Measurements from ENCODE around the gene SERPINI1. TPM values are rescaled to one million over a fixed set of nuclear protein-coding genes. Genes with fewer than 3 reads are reported as not detected.

The SERPINI1 gene
- 10 to 100 TPM; 35.3 to 61.8 (median 47.0) TPM for polyA plus RNA-seq (ENCODE audit: low read depth in 6 of 6)

GRCh38 chr3:167735233-167736138 lies at the start of gene SERPINI1:
SERPINI1 (plus strand) TSS chr3:167735721; CDS start chr3:167789129, 53,408 bp downstream.
- H3K4me3 Mint-ChIP-seq = no peak within 1 kb of the TSS
- H3K27ac Mint-ChIP-seq = peak within 1 kb of the TSS in 1 of 6 donors; percentile 2
- H3K9me3 Mint-ChIP-seq = no peaks in the 10 kb centered on the region
- no peaks in the 10 kb centered on the region for H3K36me3 Mint-ChIP-seq
- H3K4me1 Mint-ChIP-seq = peaks cover 20 to 37% (median 28%) of the 10 kb centered on the region in 3 donors
- no peaks in the 10 kb centered on the region for H3K27me3 Mint-ChIP-seq
- peak; percentile 47 to 51 for ATAC-seq (ENCODE audit: low read depth in 2 of 2)
- DNase-seq = peak; percentile 83

DNA sequence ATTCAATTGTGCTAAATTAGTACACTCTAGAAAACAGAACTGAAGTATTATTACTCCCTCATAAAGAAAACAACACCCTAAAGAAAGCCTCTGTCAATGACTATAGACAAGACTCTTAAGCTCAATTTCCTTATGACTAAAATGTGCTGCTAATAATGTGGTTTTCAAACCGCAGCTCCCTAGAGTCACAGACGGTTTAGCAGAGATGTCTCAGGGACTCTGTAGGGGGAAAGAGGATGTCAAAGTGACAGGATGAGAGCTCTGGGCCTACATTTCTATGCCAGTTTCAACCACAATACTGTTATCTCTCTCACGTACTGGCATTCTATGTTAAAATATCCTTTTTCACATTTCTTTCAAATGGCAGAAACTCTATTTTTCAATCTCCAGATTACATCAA lies 44.2 kb upstream of the SERPINI1 start:
- H3K9me3 Mint-ChIP-seq = no peaks in the 10 kb centered on the region
- DNase-seq (peak; percentile 49), ATAC-seq (ENCODE audit: low read depth in 2 of 2) (peak; percentile 99)
- peaks cover 27 to 39% of the 10 kb centered on the region in 2 donors for H3K36me3 Mint-ChIP-seq
- no peaks in the 10 kb centered on the region for H3K27me3 Mint-ChIP-seq
- peaks cover 14 to 26% (median 20%) of the 10 kb centered on the region in 3 donors for H3K4me1 Mint-ChIP-seq
- H3K4me3 Mint-ChIP-seq = peak overlapping the region in 3 of 8 donors; percentile 3 to 6 (median 5)
- H3K27ac Mint-ChIP-seq = peak overlapping the region in 4 of 6 donors; percentile 53 to 72 (median 60)

GRCh38 chr3:167694121-167694520 lies 41.4 kb upstream of the SERPINI1 start:
- Mint-ChIP-seq H3K4me1 (peaks cover 19 to 26% (median 20%) of the 10 kb centered on the region in 3 donors), H3K27ac (peak overlapping the region in 3 of 6 donors; percentile 13 to 73 (median 63)), H3K9me3 (no peaks in the 10 kb centered on the region), H3K36me3 (peaks cover 30 to 37% of the 10 kb centered on the region in 2 donors), H3K27me3 (no peaks in the 10 kb centered on the region), H3K4me3 (no peak overlapping the region)
- no peak for DNase-seq
- no peak for ATAC-seq (ENCODE audit: low read depth in 2 of 2)

DNA sequence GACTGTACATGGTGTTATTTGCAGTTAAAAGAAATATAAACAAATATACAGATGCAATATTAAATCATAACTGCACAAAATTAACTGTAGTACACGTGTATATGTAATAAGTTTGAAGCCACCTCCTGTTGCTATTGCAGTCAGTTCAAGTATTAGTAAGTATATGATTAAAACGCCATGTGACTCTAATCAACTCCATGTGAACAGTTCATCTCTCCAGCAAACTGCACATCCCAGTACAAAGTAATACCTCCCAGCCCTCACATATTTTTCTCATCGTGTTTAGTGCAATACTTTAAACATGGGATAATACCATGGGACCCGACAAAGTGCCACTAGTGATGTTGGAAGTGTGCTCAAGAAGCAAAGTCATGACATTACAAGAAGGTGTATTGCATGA lies 35.5 kb upstream of the SERPINI1 start:
- no peak overlapping the region for H3K4me3 Mint-ChIP-seq
- H3K36me3 Mint-ChIP-seq = peaks cover 15 to 19% of the 10 kb centered on the region in 2 donors
- peaks cover 0 to 4% (median 0%) of the 10 kb centered on the region in 3 donors for H3K4me1 Mint-ChIP-seq
- no peaks in the 10 kb centered on the region for H3K9me3 Mint-ChIP-seq
- no peaks in the 10 kb centered on the region for H3K27me3 Mint-ChIP-seq
- ATAC-seq (ENCODE audit: low read depth in 2 of 2) (no peak), DNase-seq (no peak)
- H3K27ac Mint-ChIP-seq = peak overlapping the region in 1 of 6 donors; percentile 53

DNA sequence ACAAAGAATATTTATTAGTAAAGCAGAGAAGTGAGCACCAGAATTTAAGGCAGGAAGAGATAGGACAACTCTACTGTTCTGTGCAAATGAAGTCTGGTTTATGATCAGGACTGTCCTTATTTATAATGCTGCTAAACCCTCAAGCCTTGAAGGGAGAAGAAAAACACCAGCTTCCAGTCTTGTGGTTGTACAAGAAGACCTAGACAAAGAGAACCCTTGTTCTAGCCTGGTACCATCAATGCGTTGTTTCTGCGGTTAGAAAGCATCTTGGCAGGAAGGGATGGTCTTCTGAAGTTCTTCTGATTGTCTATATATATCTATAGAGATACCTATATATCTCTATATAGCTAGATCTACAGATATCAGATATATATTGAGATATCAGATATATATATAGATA lies 34.6 kb upstream of the SERPINI1 start:
- no peak overlapping the region for H3K27ac Mint-ChIP-seq

GRCh38 chr3:167705840-167706239 lies 29.7 kb upstream of the SERPINI1 start:
- peaks cover 4 to 8% of the 10 kb centered on the region in 2 donors for H3K36me3 Mint-ChIP-seq
- no peaks in the 10 kb centered on the region for H3K27me3 Mint-ChIP-seq
- H3K4me1 Mint-ChIP-seq = peaks cover 15 to 35% (median 16%) of the 10 kb centered on the region in 3 donors
- no peak overlapping the region for H3K27ac Mint-ChIP-seq
- no peak for ATAC-seq (ENCODE audit: low read depth in 2 of 2)
- H3K9me3 Mint-ChIP-seq = no peaks in the 10 kb centered on the region
- no peak overlapping the region for H3K4me3 Mint-ChIP-seq
- no peak for DNase-seq

More for the DNA sequence above, 34.6 kb upstream of the SERPINI1 start:
- H3K36me3 Mint-ChIP-seq = peaks cover 12 to 13% of the 10 kb centered on the region in 2 donors
- H3K9me3 Mint-ChIP-seq = no peaks in the 10 kb centered on the region
- ATAC-seq (ENCODE audit: low read depth in 2 of 2) (no peak), DNase-seq (no peak)
- H3K4me1 Mint-ChIP-seq = peaks cover 2 to 4% (median 2%) of the 10 kb centered on the region in 3 donors
- H3K27me3 Mint-ChIP-seq = no peaks in the 10 kb centered on the region
- H3K4me3 Mint-ChIP-seq = no peak overlapping the region

GRCh38 chr3:167709690-167710089 lies 25.8 kb upstream of the SERPINI1 start:
- Mint-ChIP-seq H3K4me1 (peaks cover 37 to 72% (median 45%) of the 10 kb centered on the region in 3 donors), H3K27ac (peak overlapping the region in 2 of 6 donors; percentile 18 to 55), H3K36me3 (peaks cover 9 to 15% of the 10 kb centered on the region in 2 donors), H3K4me3 (no peak overlapping the region), H3K27me3 (no peaks in the 10 kb centered on the region), H3K9me3 (no peaks in the 10 kb centered on the region)
- ATAC-seq (ENCODE audit: low read depth in 2 of 2) = no peak
- no peak for DNase-seq

DNA sequence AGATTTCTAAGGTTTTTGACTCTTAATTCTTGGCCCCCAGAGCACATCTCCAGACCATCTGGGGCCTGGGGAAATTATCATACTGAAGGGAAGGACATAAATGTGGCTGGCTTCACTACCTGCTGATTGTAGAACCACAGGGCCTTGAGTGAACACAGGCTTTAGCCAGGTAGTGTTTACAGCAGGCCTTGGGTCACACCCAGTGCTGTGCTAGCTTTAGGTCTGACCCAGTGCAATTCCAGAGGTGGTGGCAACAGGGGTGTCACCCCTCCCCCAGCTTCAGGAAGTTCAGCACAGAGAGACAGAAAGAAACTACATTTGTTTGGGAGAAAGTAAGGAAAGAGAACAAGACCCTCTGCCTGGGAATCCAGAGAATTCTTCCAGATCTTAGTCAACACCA lies 25.0 kb upstream of the SERPINI1 start:
- H3K4me3 Mint-ChIP-seq = no peak overlapping the region
- H3K27me3 Mint-ChIP-seq = no peaks in the 10 kb centered on the region
- H3K36me3 Mint-ChIP-seq = peaks cover 9 to 15% of the 10 kb centered on the region in 2 donors
- H3K9me3 Mint-ChIP-seq = no peaks in the 10 kb centered on the region
- DNase-seq (no peak), ATAC-seq (ENCODE audit: low read depth in 2 of 2) (no peak)
- peaks cover 44 to 80% (median 51%) of the 10 kb centered on the region in 3 donors for H3K4me1 Mint-ChIP-seq
- H3K27ac Mint-ChIP-seq = peak overlapping the region in 5 of 6 donors; percentile 18 to 80 (median 70)

DNA sequence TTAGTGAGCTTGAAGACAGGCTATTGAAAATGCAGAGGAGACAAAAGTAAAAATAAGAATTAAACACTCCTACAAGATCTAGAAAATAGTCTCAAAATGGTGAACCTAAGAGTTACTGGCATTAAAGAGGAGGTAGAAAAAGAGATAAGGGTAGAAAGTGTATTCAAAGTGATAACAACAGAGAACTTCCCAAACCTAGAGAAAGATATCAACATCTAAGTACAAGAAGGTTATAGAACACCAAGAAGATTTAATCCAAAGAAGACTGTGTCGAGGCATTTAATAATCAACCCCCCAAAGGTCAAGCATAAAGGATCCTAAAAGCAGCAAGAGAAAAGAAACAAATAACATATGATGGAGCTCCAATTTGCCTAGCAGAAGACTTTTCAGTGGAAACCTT lies 24.1 kb upstream of the SERPINI1 start:
- ATAC-seq (ENCODE audit: low read depth in 2 of 2) = no peak
- peaks cover 9 to 15% of the 10 kb centered on the region in 2 donors for H3K36me3 Mint-ChIP-seq
- H3K4me1 Mint-ChIP-seq = peaks cover 41 to 79% (median 55%) of the 10 kb centered on the region in 3 donors
- no peak overlapping the region for H3K4me3 Mint-ChIP-seq
- no peaks in the 10 kb centered on the region for H3K9me3 Mint-ChIP-seq
- peak overlapping the region in 4 of 6 donors; percentile 13 to 69 (median 36) for H3K27ac Mint-ChIP-seq
- no peaks in the 10 kb centered on the region for H3K27me3 Mint-ChIP-seq
- no peak for DNase-seq

DNA sequence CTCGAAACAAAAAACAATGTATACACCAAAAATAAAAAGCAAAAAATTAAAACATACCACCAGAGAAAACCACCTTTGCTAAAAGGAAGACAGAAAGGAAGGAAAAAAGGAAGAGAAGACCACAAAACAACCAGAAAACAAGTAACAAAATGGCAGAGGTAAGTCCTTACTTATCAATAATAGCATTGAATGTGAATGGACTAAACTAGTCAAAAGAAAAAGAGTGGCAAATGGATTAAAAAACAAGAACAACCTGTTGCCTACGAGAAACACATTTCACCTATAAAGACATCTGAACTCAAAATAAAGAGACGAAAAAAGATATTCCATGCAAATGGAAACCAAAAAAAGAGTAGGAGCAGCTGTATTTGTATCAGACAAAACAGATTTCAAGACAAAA lies 23.1 kb upstream of the SERPINI1 start:
- ATAC-seq (ENCODE audit: low read depth in 2 of 2) (no peak), DNase-seq (no peak)
- H3K27ac Mint-ChIP-seq = peak overlapping the region in 3 of 6 donors; percentile 43 to 93 (median 88)
- no peaks in the 10 kb centered on the region for H3K9me3 Mint-ChIP-seq
- no peaks in the 10 kb centered on the region for H3K27me3 Mint-ChIP-seq
- H3K4me1 Mint-ChIP-seq = peaks cover 41 to 72% (median 55%) of the 10 kb centered on the region in 3 donors
- peaks cover 9 to 15% of the 10 kb centered on the region in 2 donors for H3K36me3 Mint-ChIP-seq
- no peak overlapping the region for H3K4me3 Mint-ChIP-seq

DNA sequence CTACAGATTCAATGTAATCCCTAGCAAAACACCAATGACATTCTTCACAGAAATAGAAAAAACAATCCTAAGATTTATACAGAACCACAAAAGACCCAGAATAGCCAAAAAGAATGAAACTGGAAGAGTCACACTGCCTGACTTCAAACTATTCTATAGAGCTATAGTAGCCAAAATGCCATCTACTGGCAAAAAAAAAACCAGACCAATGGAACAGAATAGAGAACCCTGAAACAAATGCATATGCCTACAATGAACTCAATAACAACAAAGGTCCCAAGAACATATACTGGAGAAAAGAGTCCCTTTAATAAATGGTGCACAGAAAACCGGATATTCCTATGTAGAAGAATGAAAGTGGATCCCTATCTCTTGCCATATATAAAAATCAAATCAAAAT lies 20.6 kb upstream of the SERPINI1 start:
- Mint-ChIP-seq H3K4me1 (peaks cover 41 to 57% (median 50%) of the 10 kb centered on the region in 3 donors), H3K27me3 (no peaks in the 10 kb centered on the region), H3K27ac (peak overlapping the region in 4 of 6 donors; percentile 10 to 71 (median 14)), H3K4me3 (no peak overlapping the region), H3K9me3 (no peaks in the 10 kb centered on the region), H3K36me3 (peaks cover 15 to 28% of the 10 kb centered on the region in 2 donors)
- ATAC-seq (ENCODE audit: low read depth in 2 of 2) (no peak), DNase-seq (no peak)

DNA sequence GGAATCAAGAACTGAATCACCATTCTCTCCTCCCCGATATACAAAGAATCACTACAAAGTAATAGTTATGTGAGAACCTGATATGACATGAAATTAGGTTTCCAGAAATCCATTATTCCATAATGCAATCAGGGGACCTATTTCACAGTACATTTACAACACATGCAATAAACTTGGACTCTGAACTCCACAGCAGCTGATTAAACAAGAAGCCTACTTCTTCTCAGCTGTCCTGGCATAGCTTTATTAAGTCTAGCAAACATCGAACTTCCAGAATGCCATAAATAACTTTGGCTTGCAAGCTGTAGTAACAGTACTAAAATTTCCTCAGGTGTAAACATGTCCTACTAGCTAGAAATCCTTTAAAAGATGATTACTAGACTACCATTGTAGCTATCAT lies 18.6 kb upstream of the SERPINI1 start:
- no peak overlapping the region for H3K27ac Mint-ChIP-seq
- no peak for ATAC-seq (ENCODE audit: low read depth in 2 of 2)
- DNase-seq = no peak
- H3K27me3 Mint-ChIP-seq = no peaks in the 10 kb centered on the region
- H3K4me3 Mint-ChIP-seq = no peak overlapping the region
- peaks cover 47 to 61% (median 48%) of the 10 kb centered on the region in 3 donors for H3K4me1 Mint-ChIP-seq
- H3K9me3 Mint-ChIP-seq = no peaks in the 10 kb centered on the region
- peaks cover 18 to 23% of the 10 kb centered on the region in 2 donors for H3K36me3 Mint-ChIP-seq

DNA sequence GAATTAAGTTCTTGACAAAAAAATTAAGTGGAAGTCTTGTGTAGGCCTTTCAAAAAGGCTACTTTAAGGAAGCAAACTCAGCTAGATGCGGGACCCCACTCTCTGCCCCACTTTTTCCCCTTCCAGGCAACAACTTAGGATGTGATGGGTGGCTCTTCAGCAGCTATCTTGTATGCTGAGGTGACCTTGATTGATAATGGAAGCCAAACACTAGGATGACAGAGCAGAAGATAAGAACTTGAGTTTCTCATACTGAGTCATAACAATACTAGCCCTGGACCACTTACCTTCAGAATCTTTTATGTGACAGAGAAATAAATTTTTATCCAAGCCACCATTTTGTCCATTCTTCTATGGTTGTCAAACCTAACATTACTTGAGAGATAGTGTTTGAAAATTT lies 16.9 kb upstream of the SERPINI1 start:
- H3K36me3 Mint-ChIP-seq = peaks cover 11 to 23% of the 10 kb centered on the region in 2 donors
- no peaks in the 10 kb centered on the region for H3K27me3 Mint-ChIP-seq
- H3K9me3 Mint-ChIP-seq = no peaks in the 10 kb centered on the region
- ATAC-seq (ENCODE audit: low read depth in 2 of 2) = no peak
- H3K4me3 Mint-ChIP-seq = no peak overlapping the region
- no peak for DNase-seq
- peaks cover 39 to 51% (median 39%) of the 10 kb centered on the region in 3 donors for H3K4me1 Mint-ChIP-seq
- H3K27ac Mint-ChIP-seq = peak overlapping the region in 2 of 6 donors; percentile 36 to 52
